ENCODE measurements around the gene ITPR1.

Gene ITPR1

GRCh38 chr3:4771243-4771642, 278.1 kb downstream of the ITPR1 start:
- Histone ChIP-seq H3K27me3 (ENCODE audit: control insufficient read depth, insufficient read depth, low read length) (no peaks in the 10 kb centered on the region), H3K4me3 (ENCODE audit: low read depth, low read length) (no peak overlapping the region), H3K9me3 (ENCODE audit: control insufficient read depth, insufficient read depth, low read length) (no peaks in the 10 kb centered on the region), H3K4me1 (ENCODE audit: control insufficient read depth, insufficient read depth, low read length) (no peaks in the 10 kb centered on the region), H3K36me3 (ENCODE audit: control insufficient read depth, insufficient read depth, low read length) (no peaks in the 10 kb centered on the region), H3K9ac (ENCODE audit: low read depth, low read length) (no peak overlapping the region)

GRCh38 chr3:4772171-4772804, 279.1 kb downstream of the ITPR1 start:
- Histone ChIP-seq H3K4me1 (ENCODE audit: control insufficient read depth, insufficient read depth, low read length) (no peaks in the 10 kb centered on the region), H3K9ac (ENCODE audit: low read depth, low read length) (no peak overlapping the region), H3K36me3 (ENCODE audit: control insufficient read depth, insufficient read depth, low read length) (no peaks in the 10 kb centered on the region), H3K27me3 (ENCODE audit: control insufficient read depth, insufficient read depth, low read length) (no peaks in the 10 kb centered on the region), H3K9me3 (ENCODE audit: control insufficient read depth, insufficient read depth, low read length) (no peaks in the 10 kb centered on the region), H3K4me3 (ENCODE audit: low read depth, low read length) (no peak overlapping the region)

GRCh38 chr3:4772858-4773257, 279.7 kb downstream of the ITPR1 start:
- Histone ChIP-seq H3K9ac (ENCODE audit: low read depth, low read length) (no peak overlapping the region), H3K9me3 (ENCODE audit: control insufficient read depth, insufficient read depth, low read length) (no peaks in the 10 kb centered on the region), H3K27me3 (ENCODE audit: control insufficient read depth, insufficient read depth, low read length) (no peaks in the 10 kb centered on the region), H3K36me3 (ENCODE audit: control insufficient read depth, insufficient read depth, low read length) (no peaks in the 10 kb centered on the region), H3K4me3 (ENCODE audit: low read depth, low read length) (no peak overlapping the region), H3K4me1 (ENCODE audit: control insufficient read depth, insufficient read depth, low read length) (no peaks in the 10 kb centered on the region)

- H3K9me3 ChIP-seq (ENCODE audit: control insufficient read depth, insufficient read depth, low read length) = no peaks in the 10 kb centered on the region
- no peak overlapping the region for H3K4me3 ChIP-seq (ENCODE audit: low read depth, low read length)
- H3K9ac ChIP-seq (ENCODE audit: low read depth, low read length) = no peak overlapping the region
- no peaks in the 10 kb centered on the region for H3K4me1 ChIP-seq (ENCODE audit: control insufficient read depth, insufficient read depth, low read length)
- no peaks in the 10 kb centered on the region for H3K27me3 ChIP-seq (ENCODE audit: control insufficient read depth, insufficient read depth, low read length)
- no peaks in the 10 kb centered on the region for H3K36me3 ChIP-seq (ENCODE audit: control insufficient read depth, insufficient read depth, low read length)
These were observed 280.4 kb downstream of the ITPR1 start for GRCh38 chr3:4773583-4773982.

- H3K4me3 ChIP-seq (ENCODE audit: low read depth, low read length) = no peak overlapping the region
- no peaks in the 10 kb centered on the region for H3K4me1 ChIP-seq (ENCODE audit: control insufficient read depth, insufficient read depth, low read length)
- no peaks in the 10 kb centered on the region for H3K36me3 ChIP-seq (ENCODE audit: control insufficient read depth, insufficient read depth, low read length)
- H3K9me3 ChIP-seq (ENCODE audit: control insufficient read depth, insufficient read depth, low read length) = no peaks in the 10 kb centered on the region
- H3K27me3 ChIP-seq (ENCODE audit: control insufficient read depth, insufficient read depth, low read length) = no peaks in the 10 kb centered on the region
- H3K9ac ChIP-seq (ENCODE audit: low read depth, low read length) = no peak overlapping the region
These were observed 281.4 kb downstream of the ITPR1 start for GRCh38 chr3:4774531-4774930.

GRCh38 chr3:4776399-4776979, 283.3 kb downstream of the ITPR1 start:
- H3K36me3 ChIP-seq (ENCODE audit: control insufficient read depth, insufficient read depth, low read length) = no peaks in the 10 kb centered on the region
- H3K9ac ChIP-seq (ENCODE audit: low read depth, low read length) = no peak overlapping the region
- H3K9me3 ChIP-seq (ENCODE audit: control insufficient read depth, insufficient read depth, low read length) = no peaks in the 10 kb centered on the region
- no peaks in the 10 kb centered on the region for H3K27me3 ChIP-seq (ENCODE audit: control insufficient read depth, insufficient read depth, low read length)
- no peaks in the 10 kb centered on the region for H3K4me1 ChIP-seq (ENCODE audit: control insufficient read depth, insufficient read depth, low read length)
- no peak overlapping the region for H3K4me3 ChIP-seq (ENCODE audit: low read depth, low read length)

- no peak overlapping the region for H3K9ac ChIP-seq (ENCODE audit: low read depth, low read length)
- H3K36me3 ChIP-seq (ENCODE audit: control insufficient read depth, insufficient read depth, low read length) = no peaks in the 10 kb centered on the region
- H3K4me1 ChIP-seq (ENCODE audit: control insufficient read depth, insufficient read depth, low read length) = no peaks in the 10 kb centered on the region
- no peaks in the 10 kb centered on the region for H3K9me3 ChIP-seq (ENCODE audit: control insufficient read depth, insufficient read depth, low read length)
- H3K4me3 ChIP-seq (ENCODE audit: low read depth, low read length) = no peak overlapping the region
- H3K27me3 ChIP-seq (ENCODE audit: control insufficient read depth, insufficient read depth, low read length) = no peaks in the 10 kb centered on the region
These were observed 283.9 kb downstream of the ITPR1 start for GRCh38 chr3:4776980-4777581.

GRCh38 chr3:4778119-4778518, 285.0 kb downstream of the ITPR1 start:
- Histone ChIP-seq H3K36me3 (ENCODE audit: control insufficient read depth, insufficient read depth, low read length) (no peaks in the 10 kb centered on the region), H3K9ac (ENCODE audit: low read depth, low read length) (no peak overlapping the region), H3K4me3 (ENCODE audit: low read depth, low read length) (no peak overlapping the region), H3K9me3 (ENCODE audit: control insufficient read depth, insufficient read depth, low read length) (no peaks in the 10 kb centered on the region), H3K4me1 (ENCODE audit: control insufficient read depth, insufficient read depth, low read length) (no peaks in the 10 kb centered on the region), H3K27me3 (ENCODE audit: control insufficient read depth, insufficient read depth, low read length) (no peaks in the 10 kb centered on the region)

- no peaks in the 10 kb centered on the region for H3K27me3 ChIP-seq (ENCODE audit: control insufficient read depth, insufficient read depth, low read length)
- no peaks in the 10 kb centered on the region for H3K4me1 ChIP-seq (ENCODE audit: control insufficient read depth, insufficient read depth, low read length)
- no peak overlapping the region for H3K9ac ChIP-seq (ENCODE audit: low read depth, low read length)
- H3K4me3 ChIP-seq (ENCODE audit: low read depth, low read length) = no peak overlapping the region
- no peaks in the 10 kb centered on the region for H3K9me3 ChIP-seq (ENCODE audit: control insufficient read depth, insufficient read depth, low read length)
- no peaks in the 10 kb centered on the region for H3K36me3 ChIP-seq (ENCODE audit: control insufficient read depth, insufficient read depth, low read length)
These were observed 285.6 kb downstream of the ITPR1 start for GRCh38 chr3:4778740-4779139.

GRCh38 chr3:4780545-4780957, 287.4 kb downstream of the ITPR1 start:
- Histone ChIP-seq H3K27me3 (ENCODE audit: control insufficient read depth, insufficient read depth, low read length) (no peaks in the 10 kb centered on the region), H3K9ac (ENCODE audit: low read depth, low read length) (no peak overlapping the region), H3K4me1 (ENCODE audit: control insufficient read depth, insufficient read depth, low read length) (no peaks in the 10 kb centered on the region), H3K4me3 (ENCODE audit: low read depth, low read length) (no peak overlapping the region), H3K36me3 (ENCODE audit: control insufficient read depth, insufficient read depth, low read length) (no peaks in the 10 kb centered on the region), H3K9me3 (ENCODE audit: control insufficient read depth, insufficient read depth, low read length) (no peaks in the 10 kb centered on the region)

- Histone ChIP-seq H3K9ac (ENCODE audit: low read depth, low read length) (no peak overlapping the region), H3K9me3 (ENCODE audit: control insufficient read depth, insufficient read depth, low read length) (no peaks in the 10 kb centered on the region), H3K4me1 (ENCODE audit: control insufficient read depth, insufficient read depth, low read length) (no peaks in the 10 kb centered on the region), H3K36me3 (ENCODE audit: control insufficient read depth, insufficient read depth, low read length) (no peaks in the 10 kb centered on the region), H3K4me3 (ENCODE audit: low read depth, low read length) (no peak overlapping the region), H3K27me3 (ENCODE audit: control insufficient read depth, insufficient read depth, low read length) (no peaks in the 10 kb centered on the region)
These were observed 288.9 kb downstream of the ITPR1 start for GRCh38 chr3:4782095-4782494.

GRCh38 chr3:4785551-4785950, 292.4 kb downstream of the ITPR1 start:
- Histone ChIP-seq H3K4me3 (ENCODE audit: low read depth, low read length) (no peak overlapping the region), H3K27me3 (ENCODE audit: control insufficient read depth, insufficient read depth, low read length) (no peaks in the 10 kb centered on the region), H3K9ac (ENCODE audit: low read depth, low read length) (no peak overlapping the region), H3K36me3 (ENCODE audit: control insufficient read depth, insufficient read depth, low read length) (no peaks in the 10 kb centered on the region), H3K9me3 (ENCODE audit: control insufficient read depth, insufficient read depth, low read length) (no peaks in the 10 kb centered on the region), H3K4me1 (ENCODE audit: control insufficient read depth, insufficient read depth, low read length) (no peaks in the 10 kb centered on the region)

All from iPS-15b (cell line).